GM23338 (cell line): ENCODE measurements around the gene PDHB. TPM values are rescaled to one million over a fixed set of nuclear protein-coding genes. Genes with fewer than 3 reads are reported as not detected.

ENCODE experiments used
- ATAC-seq: fragments of 200-7000 bp; cut with Tn5 transposase; 3 replicates; pipeline ENCODE4 v1.9.1; 2020
- DNase-seq: peaks from one replicate; pipeline ENCODE4 v3.0.0-alpha.2; 2015; ENCODE audit warnings: low spot score
- H2AFZ ChIP-seq: fragments of 200-600 bp; sonication (generic); 2 replicates; pipeline ENCODE4 v1.8.0; 2016; ENCODE audit warnings: antibody characterized with exemption, mild to moderate bottlenecking, moderate library complexity
- H3F3A ChIP-seq: fragments of 200-600 bp; sonication (generic); replicated peaks from 2 replicates; pipeline ENCODE4 v1.8.0; 2017; ENCODE audit warnings: antibody characterized with exemption, mixed run types, low read depth
- H3K27ac ChIP-seq: fragments of 200-600 bp; sonication (generic); 2 replicates; pipeline ENCODE4 v1.6.1; 2016; ENCODE audit warnings: low read depth
- H3K27me3 ChIP-seq: fragments of 200-600 bp; sonication (generic); 2 replicates; pipeline ENCODE4 v1.8.0; 2016; ENCODE audit warnings: mild to moderate bottlenecking, mixed run types, moderate library complexity; ENCODE audit not compliant: insufficient read depth
- H3K36me3 ChIP-seq: fragments of 200-600 bp; sonication (generic); 2 replicates; pipeline ENCODE4 v1.8.0; 2016; ENCODE audit warnings: mild to moderate bottlenecking; ENCODE audit not compliant: insufficient read depth
- H3K4me1 ChIP-seq: fragments of 200-600 bp; sonication (generic); 2 replicates; pipeline ENCODE4 v1.8.0; 2016; ENCODE audit warnings: mild to moderate bottlenecking, moderate library complexity; ENCODE audit not compliant: insufficient read depth
- H3K4me2 ChIP-seq: fragments of 200-600 bp; sonication (generic); 2 replicates; pipeline ENCODE4 v1.7.1; 2017; ENCODE audit warnings: mixed run types
- H3K4me3 ChIP-seq: fragments of 200-600 bp; sonication (generic); 2 replicates; pipeline ENCODE4 v1.6.1; 2016; ENCODE audit warnings: mixed run types
- H3K79me2 ChIP-seq: fragments of 200-600 bp; sonication (generic); replicated peaks from 2 replicates; pipeline ENCODE4 v1.8.0; 2017; ENCODE audit warnings: mild to moderate bottlenecking; ENCODE audit not compliant: insufficient read depth
- H3K9me2 ChIP-seq: fragments of 200-600 bp; sonication (generic); 2 replicates; pipeline ENCODE4 v1.8.0; 2017; ENCODE audit not compliant: insufficient read depth
- H4K20me1 ChIP-seq: fragments of 200-600 bp; sonication (generic); replicated peaks from 2 replicates; pipeline ENCODE4 v1.8.0; 2017; ENCODE audit warnings: mild to moderate bottlenecking; ENCODE audit not compliant: insufficient read depth
- H3K27ac Mint-ChIP-seq: 2 replicates; pipeline ENCODE4 v1.8.0; 2020; ENCODE audit warnings: inconsistent platforms, mild to moderate bottlenecking, moderate library complexity, mixed read lengths
- H3K27me3 Mint-ChIP-seq: 3 replicates; pipeline ENCODE4 v1.8.0; 2022; ENCODE audit warnings: low read depth, mild to moderate bottlenecking, moderate library complexity, mixed read lengths, inconsistent platforms; ENCODE audit not compliant: insufficient read depth, poor library complexity
- H3K36me3 Mint-ChIP-seq: 3 replicates; pipeline ENCODE4 v1.8.0; 2021; ENCODE audit warnings: low read depth, mild to moderate bottlenecking, inconsistent platforms, moderate library complexity, mixed read lengths
- H3K4me1 Mint-ChIP-seq: 3 replicates; pipeline ENCODE4 v1.8.0; 2020; ENCODE audit warnings: mild to moderate bottlenecking, inconsistent platforms, mixed read lengths
- H3K4me3 Mint-ChIP-seq: 3 replicates; pipeline ENCODE4 v1.8.0; 2021; ENCODE audit warnings: moderate library complexity, mild to moderate bottlenecking, inconsistent platforms, mixed read lengths
- H3K9me3 Mint-ChIP-seq: 3 replicates; pipeline ENCODE4 v1.8.0; 2020; ENCODE audit warnings: moderate library complexity, mild to moderate bottlenecking, inconsistent platforms, mixed read lengths
- CREB1 ChIP-seq: fragments of 250-450 bp; sonication (Bioruptor Pico); IDR thresholded peaks from 2 replicates; pipeline ENCODE4 v1.5.0; 2020; ENCODE audit warnings: low read depth, mild to moderate bottlenecking, moderate library complexity
- EZH2 ChIP-seq: fragments of 200-600 bp; sonication (generic); IDR thresholded peaks from one replicate; pipeline ENCODE4 v1.8.0; 2017; ENCODE audit warnings: antibody characterized with exemption, mild to moderate bottlenecking, low read depth; ENCODE audit not compliant: unreplicated experiment
- EZH2phosphoT487 ChIP-seq: fragments of 200-600 bp; sonication (generic); IDR thresholded peaks from one replicate; pipeline ENCODE4 v1.8.1; 2018; ENCODE audit warnings: antibody characterized with exemption; ENCODE audit not compliant: unreplicated experiment
- JUNB ChIP-seq: IDR thresholded peaks from one replicate; pipeline ENCODE4 v1.6.1; 2016; ENCODE audit warnings: antibody characterized with exemption; ENCODE audit not compliant: unreplicated experiment
- NANOG ChIP-seq: IDR thresholded peaks from 2 replicates; pipeline ENCODE4 v1.6.1; 2016; ENCODE audit warnings: antibody characterized with exemption, borderline replicate concordance
- POLR2AphosphoS5 ChIP-seq: IDR thresholded peaks from 2 replicates; pipeline ENCODE4 v1.6.1; 2016; ENCODE audit warnings: antibody characterized with exemption, low read depth
- STAT1 ChIP-seq: IDR thresholded peaks from one replicate; pipeline ENCODE4 v1.6.1; 2016; ENCODE audit warnings: antibody characterized with exemption; ENCODE audit not compliant: unreplicated experiment
- ZNF114 ChIP-seq: fragments of 250-450 bp; sonication (Bioruptor Pico); IDR thresholded peaks from 2 replicates; pipeline ENCODE4 v1.5.0; 2020; ENCODE audit warnings: mild to moderate bottlenecking, moderate library complexity
- ZNF331 ChIP-seq: fragments of 250-450 bp; sonication (Bioruptor Pico); IDR thresholded peaks from 2 replicates; pipeline ENCODE4 v1.5.0; 2020; ENCODE audit warnings: low read depth, mild to moderate bottlenecking, moderate library complexity
- polyA plus RNA-seq: library from polyadenylated mRNA; unstranded; fragments of >200 nt; fragmentation: Nextera tagmentation; extraction: Ambion mirVana; gene quantifications from 2 replicates; pipeline ENCODE4 v1.2.1, GENCODE V29; 2016
- total RNA-seq: library from RNA; depleted of rRNA; stranded (reverse); fragments of >200 nt; shearing (Covaris generic); gene quantifications from 2 replicates; pipeline ENCODE4 v1.2.3, GENCODE V29; 2014
- TF ChIP-seq, protein P1 (sequence below): fragments of 250-450 bp; sonication (Bioruptor Pico); IDR thresholded peaks from 2 replicates; pipeline ENCODE4 v1.5.0; 2020; ENCODE audit warnings: mild to moderate bottlenecking, moderate library complexity
- TF ChIP-seq, protein P2 (sequence below), 2 experiments: fragments of 200-600 bp in 1 of 2; sonication (generic) in 1 of 2; conservative IDR thresholded peaks; 2 replicates each; pipeline versions ENCODE4 v1.5.1 to v1.6.1; 2016 to 2017; ENCODE audit warnings: antibody characterized with exemption in 2 of 2, low read depth in 2 of 2, mild to moderate bottlenecking in 2 of 2, moderate library complexity in 1 of 2
- TF ChIP-seq, protein P3 (sequence below): IDR thresholded peaks from one replicate; pipeline ENCODE4 v1.6.1; 2018; ENCODE audit warnings: antibody characterized with exemption; ENCODE audit not compliant: unreplicated experiment
- TF ChIP-seq, protein P4 (sequence below): IDR thresholded peaks from 2 replicates; pipeline ENCODE4 v1.6.1; 2016; ENCODE audit warnings: antibody characterized with exemption

PDHB gene
- total and polyA plus RNA-seq, 2 experiments from 2014 or later: 172 to 222 TPM

DNA sequence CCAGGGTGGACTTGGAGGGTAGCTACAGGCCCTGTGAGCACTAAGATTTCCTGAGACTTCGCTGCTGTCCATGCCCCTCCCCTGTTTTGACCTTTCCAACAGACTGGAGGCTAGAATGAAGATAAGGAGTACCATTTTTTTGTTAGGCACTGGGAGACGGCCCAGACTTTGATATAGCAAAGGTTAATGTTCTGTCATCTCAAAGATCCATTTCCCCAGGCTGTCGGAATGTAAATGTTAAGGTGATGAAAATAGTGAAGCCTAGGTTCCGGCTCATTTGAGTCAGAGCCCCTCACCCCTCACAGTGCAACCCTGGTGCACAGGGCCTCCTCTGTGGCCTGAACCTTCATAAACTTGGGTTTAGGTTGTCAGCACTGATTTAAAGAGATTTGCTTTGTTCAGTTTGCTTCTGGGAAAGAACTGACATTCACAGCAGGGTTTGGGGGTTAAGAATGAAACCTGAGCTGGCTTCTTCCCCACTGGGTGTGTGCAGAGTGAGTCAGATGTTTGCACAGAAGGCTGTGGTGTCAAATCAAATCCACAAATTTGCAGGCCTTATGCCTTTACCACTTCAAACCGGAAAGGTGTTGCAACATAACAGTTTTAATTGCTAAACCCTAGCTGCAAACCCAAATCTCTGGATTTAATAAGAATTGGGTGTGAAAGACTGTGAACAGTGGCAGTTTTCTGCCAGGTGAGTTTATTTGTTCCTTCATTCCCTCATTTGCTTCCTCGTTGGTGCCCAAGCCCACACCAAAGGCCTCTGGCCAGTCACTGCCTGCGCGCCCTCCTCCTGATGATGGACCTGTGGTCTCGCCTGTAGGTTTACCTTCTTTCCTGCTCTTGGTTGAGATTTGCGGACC lies 37.6 kb upstream of the PDHB start:
- H2AFZ ChIP-seq: peak overlapping the region; percentile 86; the same call in 1 of the 2 replicates

More for the DNA sequence above, 37.6 kb upstream of the PDHB start:
- Mint-ChIP-seq H3K9me3 (no peaks in the 10 kb centered on the region), H3K27ac (no peak overlapping the region), H3K4me3 (no peak overlapping the region), H3K27me3 (peaks cover 8% of the 10 kb centered on the region), H3K4me1 (peaks cover 19% of the 10 kb centered on the region), H3K36me3 (no peaks in the 10 kb centered on the region)
- H3K27me3 ChIP-seq: no peaks in the 10 kb centered on the region
- no peak overlapping the region for H3K27ac ChIP-seq
- no peak overlapping the region for H3K4me2 ChIP-seq
- TF ChIP-seq POLR2AphosphoS5: no peak
- no peak for TF ChIP-seq EZH2
- TF ChIP-seq, protein P1, sequence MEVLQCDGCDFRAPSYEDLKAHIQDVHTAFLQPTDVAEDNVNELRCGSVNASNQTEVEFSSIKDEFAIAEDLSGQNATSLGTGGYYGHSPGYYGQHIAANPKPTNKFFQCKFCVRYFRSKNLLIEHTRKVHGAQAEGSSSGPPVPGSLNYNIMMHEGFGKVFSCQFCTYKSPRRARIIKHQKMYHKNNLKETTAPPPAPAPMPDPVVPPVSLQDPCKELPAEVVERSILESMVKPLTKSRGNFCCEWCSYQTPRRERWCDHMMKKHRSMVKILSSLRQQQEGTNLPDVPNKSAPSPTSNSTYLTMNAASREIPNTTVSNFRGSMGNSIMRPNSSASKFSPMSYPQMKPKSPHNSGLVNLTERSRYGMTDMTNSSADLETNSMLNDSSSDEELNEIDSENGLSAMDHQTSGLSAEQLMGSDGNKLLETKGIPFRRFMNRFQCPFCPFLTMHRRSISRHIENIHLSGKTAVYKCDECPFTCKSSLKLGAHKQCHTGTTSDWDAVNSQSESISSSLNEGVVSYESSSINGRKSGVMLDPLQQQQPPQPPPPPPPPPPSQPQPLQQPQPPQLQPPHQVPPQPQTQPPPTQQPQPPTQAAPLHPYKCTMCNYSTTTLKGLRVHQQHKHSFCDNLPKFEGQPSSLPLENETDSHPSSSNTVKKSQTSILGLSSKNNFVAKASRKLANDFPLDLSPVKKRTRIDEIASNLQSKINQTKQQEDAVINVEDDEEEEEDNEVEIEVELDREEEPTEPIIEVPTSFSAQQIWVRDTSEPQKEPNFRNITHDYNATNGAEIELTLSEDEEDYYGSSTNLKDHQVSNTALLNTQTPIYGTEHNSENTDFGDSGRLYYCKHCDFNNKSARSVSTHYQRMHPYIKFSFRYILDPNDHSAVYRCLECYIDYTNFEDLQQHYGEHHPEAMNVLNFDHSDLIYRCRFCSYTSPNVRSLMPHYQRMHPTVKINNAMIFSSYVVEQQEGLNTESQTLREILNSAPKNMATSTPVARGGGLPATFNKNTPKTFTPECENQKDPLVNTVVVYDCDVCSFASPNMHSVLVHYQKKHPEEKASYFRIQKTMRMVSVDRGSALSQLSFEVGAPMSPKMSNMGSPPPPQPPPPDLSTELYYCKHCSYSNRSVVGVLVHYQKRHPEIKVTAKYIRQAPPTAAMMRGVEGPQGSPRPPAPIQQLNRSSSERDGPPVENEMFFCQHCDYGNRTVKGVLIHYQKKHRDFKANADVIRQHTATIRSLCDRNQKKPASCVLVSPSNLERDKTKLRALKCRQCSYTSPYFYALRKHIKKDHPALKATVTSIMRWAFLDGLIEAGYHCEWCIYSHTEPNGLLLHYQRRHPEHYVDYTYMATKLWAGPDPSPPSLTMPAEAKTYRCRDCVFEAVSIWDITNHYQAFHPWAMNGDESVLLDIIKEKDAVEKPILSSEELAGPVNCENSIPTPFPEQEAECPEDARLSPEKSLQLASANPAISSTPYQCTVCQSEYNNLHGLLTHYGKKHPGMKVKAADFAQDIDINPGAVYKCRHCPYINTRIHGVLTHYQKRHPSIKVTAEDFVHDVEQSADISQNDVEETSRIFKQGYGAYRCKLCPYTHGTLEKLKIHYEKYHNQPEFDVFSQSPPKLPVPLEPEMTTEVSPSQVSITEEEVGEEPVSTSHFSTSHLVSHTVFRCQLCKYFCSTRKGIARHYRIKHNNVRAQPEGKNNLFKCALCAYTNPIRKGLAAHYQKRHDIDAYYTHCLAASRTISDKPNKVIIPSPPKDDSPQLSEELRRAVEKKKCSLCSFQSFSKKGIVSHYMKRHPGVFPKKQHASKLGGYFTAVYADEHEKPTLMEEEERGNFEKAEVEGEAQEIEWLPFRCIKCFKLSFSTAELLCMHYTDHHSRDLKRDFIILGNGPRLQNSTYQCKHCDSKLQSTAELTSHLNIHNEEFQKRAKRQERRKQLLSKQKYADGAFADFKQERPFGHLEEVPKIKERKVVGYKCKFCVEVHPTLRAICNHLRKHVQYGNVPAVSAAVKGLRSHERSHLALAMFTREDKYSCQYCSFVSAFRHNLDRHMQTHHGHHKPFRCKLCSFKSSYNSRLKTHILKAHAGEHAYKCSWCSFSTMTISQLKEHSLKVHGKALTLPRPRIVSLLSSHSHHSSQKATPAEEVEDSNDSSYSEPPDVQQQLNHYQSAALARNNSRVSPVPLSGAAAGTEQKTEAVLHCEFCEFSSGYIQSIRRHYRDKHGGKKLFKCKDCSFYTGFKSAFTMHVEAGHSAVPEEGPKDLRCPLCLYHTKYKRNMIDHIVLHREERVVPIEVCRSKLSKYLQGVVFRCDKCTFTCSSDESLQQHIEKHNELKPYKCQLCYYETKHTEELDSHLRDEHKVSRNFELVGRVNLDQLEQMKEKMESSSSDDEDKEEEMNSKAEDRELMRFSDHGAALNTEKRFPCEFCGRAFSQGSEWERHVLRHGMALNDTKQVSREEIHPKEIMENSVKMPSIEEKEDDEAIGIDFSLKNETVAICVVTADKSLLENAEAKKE (CRISPR knock-in tag): no peak
- TF ChIP-seq ZNF331 (CRISPR knock-in tag): no peak
- no peak for TF ChIP-seq CREB1
- TF ChIP-seq NANOG: no peak
- TF ChIP-seq, protein P2, sequence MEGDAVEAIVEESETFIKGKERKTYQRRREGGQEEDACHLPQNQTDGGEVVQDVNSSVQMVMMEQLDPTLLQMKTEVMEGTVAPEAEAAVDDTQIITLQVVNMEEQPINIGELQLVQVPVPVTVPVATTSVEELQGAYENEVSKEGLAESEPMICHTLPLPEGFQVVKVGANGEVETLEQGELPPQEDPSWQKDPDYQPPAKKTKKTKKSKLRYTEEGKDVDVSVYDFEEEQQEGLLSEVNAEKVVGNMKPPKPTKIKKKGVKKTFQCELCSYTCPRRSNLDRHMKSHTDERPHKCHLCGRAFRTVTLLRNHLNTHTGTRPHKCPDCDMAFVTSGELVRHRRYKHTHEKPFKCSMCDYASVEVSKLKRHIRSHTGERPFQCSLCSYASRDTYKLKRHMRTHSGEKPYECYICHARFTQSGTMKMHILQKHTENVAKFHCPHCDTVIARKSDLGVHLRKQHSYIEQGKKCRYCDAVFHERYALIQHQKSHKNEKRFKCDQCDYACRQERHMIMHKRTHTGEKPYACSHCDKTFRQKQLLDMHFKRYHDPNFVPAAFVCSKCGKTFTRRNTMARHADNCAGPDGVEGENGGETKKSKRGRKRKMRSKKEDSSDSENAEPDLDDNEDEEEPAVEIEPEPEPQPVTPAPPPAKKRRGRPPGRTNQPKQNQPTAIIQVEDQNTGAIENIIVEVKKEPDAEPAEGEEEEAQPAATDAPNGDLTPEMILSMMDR (conservative IDR thresholded peaks at IDR 0.05; ENCODE audit: low read depth in 2 of 2): no peak
- TF ChIP-seq, protein P3, sequence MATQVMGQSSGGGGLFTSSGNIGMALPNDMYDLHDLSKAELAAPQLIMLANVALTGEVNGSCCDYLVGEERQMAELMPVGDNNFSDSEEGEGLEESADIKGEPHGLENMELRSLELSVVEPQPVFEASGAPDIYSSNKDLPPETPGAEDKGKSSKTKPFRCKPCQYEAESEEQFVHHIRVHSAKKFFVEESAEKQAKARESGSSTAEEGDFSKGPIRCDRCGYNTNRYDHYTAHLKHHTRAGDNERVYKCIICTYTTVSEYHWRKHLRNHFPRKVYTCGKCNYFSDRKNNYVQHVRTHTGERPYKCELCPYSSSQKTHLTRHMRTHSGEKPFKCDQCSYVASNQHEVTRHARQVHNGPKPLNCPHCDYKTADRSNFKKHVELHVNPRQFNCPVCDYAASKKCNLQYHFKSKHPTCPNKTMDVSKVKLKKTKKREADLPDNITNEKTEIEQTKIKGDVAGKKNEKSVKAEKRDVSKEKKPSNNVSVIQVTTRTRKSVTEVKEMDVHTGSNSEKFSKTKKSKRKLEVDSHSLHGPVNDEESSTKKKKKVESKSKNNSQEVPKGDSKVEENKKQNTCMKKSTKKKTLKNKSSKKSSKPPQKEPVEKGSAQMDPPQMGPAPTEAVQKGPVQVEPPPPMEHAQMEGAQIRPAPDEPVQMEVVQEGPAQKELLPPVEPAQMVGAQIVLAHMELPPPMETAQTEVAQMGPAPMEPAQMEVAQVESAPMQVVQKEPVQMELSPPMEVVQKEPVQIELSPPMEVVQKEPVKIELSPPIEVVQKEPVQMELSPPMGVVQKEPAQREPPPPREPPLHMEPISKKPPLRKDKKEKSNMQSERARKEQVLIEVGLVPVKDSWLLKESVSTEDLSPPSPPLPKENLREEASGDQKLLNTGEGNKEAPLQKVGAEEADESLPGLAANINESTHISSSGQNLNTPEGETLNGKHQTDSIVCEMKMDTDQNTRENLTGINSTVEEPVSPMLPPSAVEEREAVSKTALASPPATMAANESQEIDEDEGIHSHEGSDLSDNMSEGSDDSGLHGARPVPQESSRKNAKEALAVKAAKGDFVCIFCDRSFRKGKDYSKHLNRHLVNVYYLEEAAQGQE: no peak
- no peak for TF ChIP-seq EZH2phosphoT487
- TF ChIP-seq STAT1: no peak
- no peak for TF ChIP-seq ZNF114 (CRISPR knock-in tag)
- TF ChIP-seq JUNB: no peak
- TF ChIP-seq, protein P4, sequence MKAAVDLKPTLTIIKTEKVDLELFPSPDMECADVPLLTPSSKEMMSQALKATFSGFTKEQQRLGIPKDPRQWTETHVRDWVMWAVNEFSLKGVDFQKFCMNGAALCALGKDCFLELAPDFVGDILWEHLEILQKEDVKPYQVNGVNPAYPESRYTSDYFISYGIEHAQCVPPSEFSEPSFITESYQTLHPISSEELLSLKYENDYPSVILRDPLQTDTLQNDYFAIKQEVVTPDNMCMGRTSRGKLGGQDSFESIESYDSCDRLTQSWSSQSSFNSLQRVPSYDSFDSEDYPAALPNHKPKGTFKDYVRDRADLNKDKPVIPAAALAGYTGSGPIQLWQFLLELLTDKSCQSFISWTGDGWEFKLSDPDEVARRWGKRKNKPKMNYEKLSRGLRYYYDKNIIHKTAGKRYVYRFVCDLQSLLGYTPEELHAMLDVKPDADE: no peak
- DNase-seq: no peak
- H3K36me3 ChIP-seq: no peaks in the 10 kb centered on the region
- H3K79me2 ChIP-seq: no peaks in the 10 kb centered on the region
- peak; percentile 48 for ATAC-seq
- H3K4me3 ChIP-seq: no peak overlapping the region
- no peaks in the 10 kb centered on the region for H3F3A ChIP-seq
- H3K9me2 ChIP-seq: no peaks in the 10 kb centered on the region
- peaks cover 10% of the 10 kb centered on the region for H3K4me1 ChIP-seq
- H4K20me1 ChIP-seq: no peaks in the 10 kb centered on the region
